ENCODE data around the gene DAGLB. TPM values are rescaled to one million over a fixed set of nuclear protein-coding genes. Genes with fewer than 3 reads are reported as not detected.

The DAGLB gene
- total RNA-seq, 4 donors from 2014 or later, result 9.8 to 14.6 (median 12.0) TPM

- no peak for DNase-seq (ENCODE audit: extremely low spot score)
- WGBS, result 23% methylated on average over 6 of the region's 6 CpGs
- Histone ChIP-seq H3K4me1 (peaks cover 45 to 60% (median 49%) of the 10 kb centered on the region in 4 donors), H3K27me3 (no peaks in the 10 kb centered on the region), H3K4me3 (peak overlapping the region; percentile 89 to 99 (median 98)), H3K9me3 (no peaks in the 10 kb centered on the region), H3K27ac (replicated peaks in 1 of 4) (peak overlapping the region; percentile 91 to 99 (median 96)), H3K36me3 (peaks cover 0 to 10% (median 0%) of the 10 kb centered on the region in 4 donors)
- intact Hi-C loops (cut with DNase I), result no loop called here
- TF ChIP-seq POLR2AphosphoS5 (IDR thresholded peaks at IDR 0.05), result no peak
- TF ChIP-seq POLR2A (IDR thresholded peaks at IDR 0.05; ENCODE audit: low read depth), result no peak
- no peak for TF ChIP-seq CTCF (IDR thresholded peaks at IDR 0.05)
- no peak for TF ChIP-seq EP300 (IDR thresholded peaks at IDR 0.05)
Measured at GRCh38 chr7:6482743-6483119, 35.0 kb upstream of the DAGLB start.

DNA sequence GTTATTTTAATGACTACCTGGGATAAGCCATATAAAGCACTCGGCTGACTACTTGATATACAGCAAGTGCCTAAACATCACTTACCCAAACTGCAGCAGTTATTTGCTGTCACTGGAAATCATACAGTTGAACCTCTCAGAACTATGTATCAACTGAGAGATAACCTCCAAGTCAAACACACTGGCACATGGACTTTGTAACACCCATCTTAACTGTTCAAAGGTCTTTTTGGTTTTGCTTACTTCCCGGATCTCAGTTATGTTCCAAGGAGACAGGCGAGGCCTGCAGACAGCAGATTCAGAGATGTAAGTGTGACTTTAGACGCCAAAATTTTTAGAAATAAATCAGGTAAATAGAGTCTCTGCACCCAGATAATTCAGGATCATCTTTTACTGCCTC is 34.6 kb upstream of the DAGLB start:
- H3K27ac ChIP-seq (replicated peaks in 1 of 4), result peak overlapping the region in 3 of 4 donors; percentile 91 to 99 (median 96)
- peak overlapping the region in 3 of 4 donors; percentile 89 to 99 (median 96) for H3K4me3 ChIP-seq
- H3K4me1 ChIP-seq, result peaks cover 46 to 60% (median 50%) of the 10 kb centered on the region in 4 donors
- no peak for DNase-seq (ENCODE audit: extremely low spot score)
- peaks cover 0 to 10% (median 0%) of the 10 kb centered on the region in 4 donors for H3K36me3 ChIP-seq
- no peak for TF ChIP-seq EP300 (IDR thresholded peaks at IDR 0.05)
- no peak for TF ChIP-seq CTCF (IDR thresholded peaks at IDR 0.05)
- no peak for TF ChIP-seq POLR2AphosphoS5 (IDR thresholded peaks at IDR 0.05)
- no peaks in the 10 kb centered on the region for H3K9me3 ChIP-seq
- 50% methylated on average over 3 of the region's 4 CpGs for WGBS
- intact Hi-C loops (cut with DNase I), result no loop called here
- no peaks in the 10 kb centered on the region for H3K27me3 ChIP-seq

DNA sequence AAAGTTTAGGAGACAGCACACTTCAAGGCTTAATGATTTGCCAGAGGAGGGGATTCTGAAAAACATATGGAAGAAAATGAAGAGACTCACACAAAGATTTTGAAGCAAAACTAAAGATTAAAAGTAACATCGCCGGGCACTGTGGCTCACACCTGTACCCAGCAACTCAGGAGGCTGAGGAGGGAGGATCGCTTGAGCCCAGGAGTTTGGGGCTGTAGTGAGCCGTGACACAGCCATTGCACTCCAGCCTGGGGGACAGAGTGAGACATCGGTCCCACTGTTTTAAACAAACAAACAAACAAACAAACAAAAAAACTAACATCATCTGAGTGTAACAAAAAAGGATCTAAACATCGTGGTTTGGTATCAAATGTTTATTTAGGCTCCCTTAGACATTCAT is 33.7 kb upstream of the DAGLB start:
- H3K4me3 ChIP-seq, result no peak overlapping the region
- peaks cover 55 to 69% (median 57%) of the 10 kb centered on the region in 4 donors for H3K4me1 ChIP-seq
- no peaks in the 10 kb centered on the region for H3K9me3 ChIP-seq
- H3K27me3 ChIP-seq, result no peaks in the 10 kb centered on the region
- WGBS, result 87% methylated on average over 6 of the region's 6 CpGs
- no peak overlapping the region for H3K27ac ChIP-seq (replicated peaks in 1 of 4)
- peaks cover 0 to 10% (median 0%) of the 10 kb centered on the region in 4 donors for H3K36me3 ChIP-seq
- intact Hi-C loops (cut with DNase I), result no loop called here
- no peak for DNase-seq (ENCODE audit: extremely low spot score)
- TF ChIP-seq EP300 (IDR thresholded peaks at IDR 0.05) (no peak), POLR2A (IDR thresholded peaks at IDR 0.05; ENCODE audit: low read depth) (no peak), POLR2AphosphoS5 (IDR thresholded peaks at IDR 0.05) (no peak), CTCF (IDR thresholded peaks at IDR 0.05) (no peak)

DNA sequence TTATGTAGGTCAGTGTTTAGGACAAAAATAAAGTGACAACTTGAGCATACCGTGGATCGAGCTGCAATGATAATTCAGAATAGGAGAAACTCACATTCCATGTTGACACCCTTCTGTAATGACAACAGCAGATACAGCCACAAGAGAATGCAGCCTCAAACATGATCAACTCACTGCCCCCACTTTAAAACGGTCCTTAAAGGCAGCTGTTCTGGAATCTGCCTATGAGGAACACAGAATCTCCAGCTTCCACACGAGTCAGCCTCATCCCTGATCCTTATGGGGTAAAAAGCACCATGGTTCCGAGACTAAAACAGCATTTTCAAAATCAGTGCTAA is 32.5 kb upstream of the DAGLB start:
- H3K4me3 ChIP-seq, result no peak overlapping the region
- TF ChIP-seq POLR2AphosphoS5 (IDR thresholded peaks at IDR 0.05) (no peak), EP300 (IDR thresholded peaks at IDR 0.05) (no peak), CTCF (IDR thresholded peaks at IDR 0.05) (no peak), POLR2A (IDR thresholded peaks at IDR 0.05; ENCODE audit: low read depth) (no peak)
- no peak for DNase-seq (ENCODE audit: extremely low spot score)
- H3K9me3 ChIP-seq, result no peaks in the 10 kb centered on the region
- 69% methylated on average over 5 of the region's 5 CpGs for WGBS
- intact Hi-C loops (cut with DNase I), result no loop called here
- H3K36me3 ChIP-seq, result peaks cover 0 to 11% (median 0%) of the 10 kb centered on the region in 4 donors
- H3K27ac ChIP-seq (replicated peaks in 1 of 4), result no peak overlapping the region
- no peaks in the 10 kb centered on the region for H3K27me3 ChIP-seq
- H3K4me1 ChIP-seq, result peaks cover 55 to 79% (median 66%) of the 10 kb centered on the region in 4 donors

- TF ChIP-seq POLR2A (IDR thresholded peaks at IDR 0.05; ENCODE audit: low read depth), result no peak
- TF ChIP-seq CTCF (IDR thresholded peaks at IDR 0.05), result no peak
- no peak for DNase-seq (ENCODE audit: extremely low spot score)
- peaks cover 49 to 81% (median 61%) of the 10 kb centered on the region in 4 donors for H3K4me1 ChIP-seq
Measured at GRCh38 chr7:6479067-6479466, 31.3 kb upstream of the DAGLB start.

More at GRCh38 chr7:6479067-6479466, 31.3 kb upstream of the DAGLB start:
- intact Hi-C loops (cut with DNase I), result no loop called here
- no peaks in the 10 kb centered on the region for H3K9me3 ChIP-seq
- no peak overlapping the region for H3K4me3 ChIP-seq
- H3K27ac ChIP-seq (replicated peaks in 1 of 4), result no peak overlapping the region
- H3K27me3 ChIP-seq, result no peaks in the 10 kb centered on the region
- WGBS, result 91% methylated on average over 8 of the region's 8 CpGs
- peaks cover 0 to 13% (median 3%) of the 10 kb centered on the region in 4 donors for H3K36me3 ChIP-seq
